Measurements from ENCODE around the gene CROCC2.

GRCh38 chr2:240988146-240988545 lies 82.0 kb downstream of the CROCC2 start:
- no peak for TF ChIP-seq POLR2AphosphoS5 (IDR thresholded peaks at IDR 0.05; ENCODE audit: low read depth)
- no peak for TF ChIP-seq CTCF (IDR thresholded peaks at IDR 0.05; ENCODE audit: insufficient read depth, low read length)
- TF ChIP-seq REST (IDR thresholded peaks at IDR 0.05; ENCODE audit: insufficient replicate concordance, low read depth) = no peak

Measured in HL-60 (cell line).